NOMO-1 treated with DMSO at 0.1 percent for 48 hours (cell line): ENCODE measurements around the gene SNAPC2.
A peak's percentile ranks its signal among the peaks of the same experiment; 100 is the strongest.
"Not testable (repeated sequence)": the region's sequence is repeated elsewhere in the genome, so short reads cannot be mapped to it uniquely, and the experiment has no call there.

Experiments used
- DNase-seq: peaks from one replicate; lab custom pipeline; 2025; ENCODE audit not compliant: unreplicated experiment; lab: John Stamatoyannopoulos, UW

SNAPC2 gene

DNA sequence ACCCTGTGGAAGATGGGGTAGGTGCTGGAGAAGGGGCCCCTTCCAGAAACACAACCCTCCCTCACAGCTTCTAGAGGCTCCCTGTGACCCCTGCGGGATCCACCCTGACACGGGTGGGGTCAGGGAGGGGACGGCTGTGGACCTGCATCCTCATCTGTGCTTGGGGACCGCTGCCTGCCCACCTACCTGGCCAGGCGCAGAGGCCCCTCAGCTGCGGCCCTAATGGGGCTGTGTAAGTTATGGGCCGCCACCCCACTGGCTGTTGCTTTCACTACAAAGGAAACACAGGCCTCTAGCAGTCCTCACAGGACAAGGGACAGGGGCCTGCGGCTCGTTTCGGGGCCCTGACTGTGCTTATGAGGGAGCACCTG lies 12.8 kb downstream of the SNAPC2 start:
- no peak for DNase-seq

DNA sequence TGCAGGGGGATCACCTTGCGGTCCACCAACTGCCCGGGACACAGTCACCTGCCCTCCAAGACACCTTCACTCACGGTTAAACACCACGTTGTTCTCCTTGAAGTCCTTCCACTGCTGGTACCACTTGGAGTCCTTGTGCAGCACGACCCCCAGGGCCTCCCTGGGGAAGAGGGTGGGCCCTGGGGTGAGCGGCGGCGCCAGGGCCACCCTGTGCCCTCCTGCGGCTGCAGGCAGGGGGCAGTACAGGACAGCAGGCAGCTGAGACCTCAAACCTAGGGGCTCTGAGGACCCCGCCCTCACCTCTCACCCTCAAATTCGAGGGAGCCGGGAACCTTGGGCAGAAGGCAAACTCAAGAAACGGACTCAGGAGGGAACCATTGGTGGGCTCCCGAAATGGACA lies 13.3 kb downstream of the SNAPC2 start:
- no peak for DNase-seq

DNA sequence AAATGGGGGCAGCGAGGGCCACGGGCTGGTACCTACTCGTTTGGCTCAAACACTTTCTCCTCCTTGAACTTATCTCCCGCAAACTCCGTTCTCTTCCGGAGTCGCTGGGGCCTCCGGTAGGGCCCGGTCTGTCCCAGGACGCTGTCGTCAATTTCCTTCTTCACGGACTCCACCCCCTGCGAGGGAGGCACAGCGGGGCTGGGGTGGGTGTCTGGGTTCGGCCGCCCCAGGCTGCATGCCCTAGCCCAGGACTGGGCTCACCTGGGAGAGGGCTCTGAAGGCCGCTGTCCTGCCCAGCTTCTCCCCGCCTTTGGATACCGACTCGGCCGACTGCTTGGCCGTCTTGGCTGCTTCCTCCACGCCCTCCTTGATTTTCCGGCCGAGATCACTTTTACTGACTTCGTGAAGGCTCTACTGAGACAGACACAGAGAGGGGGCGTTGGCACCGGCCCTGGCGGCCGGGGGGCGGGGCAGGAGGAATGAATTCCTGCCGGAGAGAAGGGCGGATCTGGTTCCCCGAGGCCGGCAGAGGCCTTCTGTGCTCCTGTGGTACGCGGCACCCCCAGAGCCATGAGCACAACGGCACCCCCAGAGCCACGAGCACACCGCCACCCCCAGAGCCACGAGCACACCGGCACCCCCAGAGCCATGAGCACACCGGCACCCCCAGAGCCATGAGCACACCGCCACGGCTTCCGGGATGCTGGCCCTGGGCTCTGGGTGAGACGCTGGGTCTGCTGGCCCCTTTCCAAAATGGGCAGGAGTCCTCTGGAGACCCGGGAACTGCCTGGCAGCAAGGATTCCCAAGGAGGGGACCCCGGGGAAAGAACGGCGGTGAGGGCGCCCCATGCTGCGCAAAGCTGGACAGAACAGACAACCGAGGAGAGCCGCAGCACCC lies 13.9 kb downstream of the SNAPC2 start:
- no peak for DNase-seq

DNA sequence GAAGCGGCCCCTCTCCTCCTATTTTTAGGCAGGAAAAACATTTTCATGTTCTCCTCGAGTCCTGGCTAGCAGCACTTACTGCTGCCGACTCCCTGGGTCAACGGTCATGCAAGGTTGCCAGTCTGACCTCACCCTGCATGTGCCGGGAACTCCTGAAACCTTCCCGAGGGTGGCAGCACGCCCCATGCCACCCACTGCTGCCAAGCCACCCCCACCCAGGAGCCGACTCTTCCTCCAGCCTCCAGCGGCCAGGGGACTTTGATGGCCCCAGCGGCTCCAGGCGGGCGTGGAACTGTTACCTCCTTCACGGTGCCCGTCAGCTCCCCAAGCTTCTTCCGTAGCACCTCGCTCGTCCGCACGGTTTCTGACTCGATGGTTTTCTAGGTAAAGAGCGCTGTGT lies 14.6 kb downstream of the SNAPC2 start:
- no peak for DNase-seq

DNA sequence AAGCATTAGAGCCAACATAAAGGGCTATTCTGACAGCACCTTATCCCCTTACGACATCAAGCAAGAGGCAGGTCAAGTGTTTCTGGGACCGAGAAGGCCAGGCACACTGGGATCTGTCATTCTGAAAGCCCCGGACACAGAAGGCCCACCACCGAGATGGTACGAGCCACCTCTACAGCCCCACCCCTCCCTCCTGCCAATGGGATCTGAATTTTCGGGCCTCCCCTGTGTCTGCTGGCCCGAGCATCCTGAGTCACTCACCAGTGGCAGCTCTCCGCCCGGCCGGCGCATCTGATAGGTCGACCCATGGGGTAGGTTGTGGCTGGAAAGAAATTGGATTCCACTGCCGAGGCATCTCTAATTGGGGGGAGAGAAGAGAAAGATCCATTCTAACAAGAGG lies 20.7 kb downstream of the SNAPC2 start:
- no peak for DNase-seq

DNA sequence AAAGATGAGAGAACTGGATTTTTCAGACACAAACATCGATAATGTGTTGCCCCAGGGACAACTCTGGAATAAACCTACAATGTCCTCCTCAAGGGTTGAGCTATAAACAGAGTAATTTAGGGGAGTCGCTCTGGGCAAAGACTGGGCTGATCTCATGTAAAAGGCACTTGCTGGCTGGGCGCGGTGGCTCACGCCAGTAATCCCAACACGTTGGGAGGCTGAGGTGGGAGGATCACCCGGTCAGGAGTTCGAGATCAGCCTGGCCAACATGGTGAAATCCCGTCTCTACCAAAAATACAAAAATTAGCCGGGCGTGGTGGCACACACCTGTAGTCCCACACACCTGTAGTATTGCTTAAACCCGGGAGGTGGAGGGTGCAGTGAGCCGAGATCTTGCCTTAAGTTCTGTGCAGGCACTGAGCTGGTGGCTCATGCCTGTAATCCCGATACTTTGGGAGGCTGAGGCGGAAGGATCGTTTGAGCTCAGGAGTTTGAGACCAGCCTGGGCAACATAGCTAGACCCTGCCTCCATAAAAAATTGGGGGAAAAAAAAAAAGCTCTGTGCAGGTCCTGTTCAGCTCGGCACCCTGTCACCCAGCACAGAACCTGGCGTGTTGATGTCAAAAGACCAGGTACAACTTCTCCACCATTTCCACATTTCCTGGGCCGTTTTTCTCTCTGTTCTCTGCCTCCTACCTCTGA lies 21.9 kb downstream of the SNAPC2 start:
- DNase-seq = no peak

DNA sequence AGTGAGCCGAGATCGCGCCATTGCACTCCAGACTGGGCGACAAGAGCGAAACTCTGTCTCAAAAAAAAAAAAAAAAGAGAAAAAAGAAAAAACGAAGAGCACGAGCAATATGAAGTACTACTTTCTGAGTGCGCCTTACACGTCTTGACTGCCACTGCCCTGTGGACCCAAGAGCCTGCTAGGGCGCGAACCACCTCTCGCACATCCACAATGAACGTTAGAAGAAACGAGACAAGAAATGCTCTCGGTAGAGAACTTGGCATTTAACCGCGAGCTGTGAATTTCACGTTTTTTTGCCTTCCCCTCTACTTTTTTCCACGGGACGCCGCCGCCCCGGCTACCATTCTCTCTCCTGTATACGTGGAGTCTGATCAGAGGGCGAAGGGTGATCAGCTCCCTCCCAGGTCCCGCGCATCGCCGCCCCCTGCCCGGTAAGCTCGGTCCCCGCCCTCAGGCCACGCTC lies 22.9 kb downstream of the SNAPC2 start:
- peak; percentile 9 for DNase-seq

DNA sequence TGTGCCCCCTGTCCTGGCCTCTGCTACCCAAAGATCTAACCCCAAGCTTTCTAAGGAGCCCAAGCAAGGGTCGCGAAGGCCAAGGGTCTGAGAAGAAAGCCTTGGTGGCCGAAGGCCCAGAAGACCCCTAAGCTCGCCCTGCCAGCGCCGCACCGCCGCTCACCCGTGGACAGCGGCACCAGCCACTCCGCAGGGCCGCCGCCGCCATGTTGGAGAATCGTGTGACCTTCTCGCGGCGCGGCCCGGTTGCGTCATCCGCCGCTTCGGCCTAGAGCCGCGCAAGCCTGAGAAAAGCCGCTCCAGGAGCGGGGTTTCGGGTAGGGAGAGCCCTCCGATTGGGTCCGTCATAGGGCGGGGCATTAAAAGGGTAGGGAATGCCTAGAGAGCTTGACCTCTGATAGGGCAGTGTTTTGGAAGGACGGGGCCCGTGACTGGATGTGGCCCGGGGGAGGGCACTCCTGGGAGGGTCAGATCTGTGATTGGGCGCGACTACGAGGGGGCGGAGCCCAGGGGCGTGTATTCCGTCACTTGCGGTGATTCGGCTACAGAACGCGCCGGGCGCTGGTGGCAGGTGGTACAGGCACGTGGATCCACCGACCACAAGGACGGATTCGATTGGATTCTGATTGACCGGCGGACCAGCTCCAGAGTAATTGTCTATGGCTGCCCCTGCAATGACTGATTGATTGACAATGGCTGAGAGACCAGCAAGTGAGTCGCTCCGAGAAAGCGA lies 23.5 kb downstream of the SNAPC2 start, which contains the start of gene TIMM44:
Gene TIMM44 (minus strand): TSS at position 223 of the 733 bp plus-strand sequence. CDS start 15 bp downstream, at position 208.
- peak; percentile 100 for DNase-seq

DNA sequence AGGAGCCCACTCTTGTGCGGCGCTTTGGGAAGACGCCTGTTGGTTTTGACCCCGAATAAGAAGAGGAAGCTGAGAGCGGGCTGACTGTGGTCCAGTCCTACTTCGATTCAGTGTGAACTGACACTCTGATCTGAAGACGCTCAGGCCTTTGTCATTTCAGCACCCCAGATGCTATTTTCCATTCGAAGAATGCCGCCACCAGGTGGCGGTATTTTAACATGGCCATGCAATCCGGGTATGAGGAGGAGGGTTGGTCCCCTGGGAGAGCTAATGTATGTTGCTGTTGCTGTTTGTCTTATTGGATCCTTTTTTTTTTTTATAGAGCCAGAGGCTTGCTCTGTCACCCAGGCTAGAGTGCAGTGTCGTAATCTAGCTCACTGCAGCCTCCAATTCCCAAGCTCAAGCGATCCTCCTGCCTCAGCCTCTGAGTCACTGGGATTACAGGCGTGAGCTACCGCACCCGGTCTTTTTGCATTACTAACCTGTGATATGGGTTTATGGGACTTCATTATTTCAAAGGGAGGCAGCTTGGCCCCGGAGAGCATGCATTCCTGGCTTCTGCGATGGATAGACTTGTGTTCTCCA lies 24.1 kb downstream of the SNAPC2 start:
- peak; percentile 82 for DNase-seq

DNA sequence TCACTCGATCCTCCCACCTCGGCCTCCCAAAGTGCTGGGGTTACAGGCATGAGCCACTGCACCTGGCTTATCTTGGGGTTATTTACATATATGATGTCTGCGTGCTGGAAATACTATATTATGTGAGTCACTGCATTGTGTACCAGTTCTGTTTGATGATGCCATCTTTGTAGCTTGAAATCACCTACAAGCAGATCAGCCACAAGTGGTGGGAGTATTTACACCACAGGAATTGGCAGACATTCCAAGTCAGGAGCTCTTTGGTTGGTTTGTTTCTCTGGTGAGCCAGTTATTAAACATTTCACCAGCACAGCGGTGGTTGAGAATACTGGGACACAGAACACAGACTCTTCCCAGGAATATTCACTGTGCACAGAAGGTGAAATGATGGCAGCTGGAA lies 27.8 kb downstream of the SNAPC2 start:
- DNase-seq = no peak

DNA sequence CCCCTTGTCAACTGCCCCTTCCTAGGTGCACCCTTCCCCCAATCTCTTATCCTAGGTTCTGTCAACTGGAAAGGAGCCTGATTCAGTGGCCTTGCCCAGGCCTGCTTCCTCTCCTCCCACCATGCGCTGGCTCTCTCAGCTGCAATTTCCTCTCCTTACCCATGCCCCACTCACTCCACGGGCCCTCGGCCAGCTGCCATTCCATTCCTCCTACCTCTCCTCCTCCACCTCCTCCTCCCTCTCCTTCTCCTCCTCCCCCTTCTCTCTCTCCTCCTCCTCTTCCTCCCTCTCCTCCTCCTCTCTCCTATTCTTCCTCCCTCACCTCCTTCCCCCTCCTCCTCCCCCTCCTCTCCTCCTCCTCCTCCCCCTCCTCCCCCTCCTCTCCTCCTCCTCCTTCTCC lies 32.9 kb downstream of the SNAPC2 start:
- DNase-seq = no peak

DNA sequence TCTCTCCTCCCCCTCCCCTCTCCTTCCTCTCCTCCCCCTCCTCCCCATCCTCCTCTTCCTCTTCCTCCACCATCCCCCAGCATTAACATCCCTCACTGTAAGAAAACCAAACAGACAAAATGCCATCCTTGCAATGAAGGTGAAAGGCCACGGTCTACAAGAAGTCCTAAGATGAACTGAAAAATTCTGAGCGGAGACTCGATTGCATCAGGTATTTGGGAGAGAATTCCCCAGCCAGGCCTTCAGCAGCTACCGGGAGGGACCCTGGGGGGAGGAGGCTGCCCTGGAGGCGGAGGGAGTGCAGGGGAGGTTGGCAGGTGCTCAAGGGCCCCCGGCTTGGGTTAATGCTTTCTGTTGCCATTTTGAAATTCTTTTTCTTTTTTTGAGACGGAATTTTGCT lies 33.4 kb downstream of the SNAPC2 start:
- DNase-seq = no peak

DNA sequence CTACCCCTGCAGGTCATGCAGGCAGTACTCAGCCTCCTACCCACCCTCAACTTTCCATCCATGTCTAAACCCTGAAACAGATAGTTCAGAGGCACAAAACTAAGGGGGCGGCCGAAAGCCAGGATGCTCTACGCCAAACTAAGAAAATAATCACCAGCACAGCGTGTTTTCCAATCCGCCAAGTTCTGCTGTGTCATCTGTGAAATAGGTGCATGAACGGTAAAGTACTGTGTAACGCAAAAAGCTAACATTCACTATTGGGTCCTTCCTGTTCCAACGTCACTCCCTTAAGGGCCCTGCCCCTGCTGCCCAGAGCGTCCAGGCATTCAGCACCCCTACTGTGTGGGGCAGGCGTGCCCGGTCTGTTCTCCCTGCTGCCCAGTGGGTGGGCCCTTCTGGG lies 35.6 kb downstream of the SNAPC2 start:
- no peak for DNase-seq

DNA sequence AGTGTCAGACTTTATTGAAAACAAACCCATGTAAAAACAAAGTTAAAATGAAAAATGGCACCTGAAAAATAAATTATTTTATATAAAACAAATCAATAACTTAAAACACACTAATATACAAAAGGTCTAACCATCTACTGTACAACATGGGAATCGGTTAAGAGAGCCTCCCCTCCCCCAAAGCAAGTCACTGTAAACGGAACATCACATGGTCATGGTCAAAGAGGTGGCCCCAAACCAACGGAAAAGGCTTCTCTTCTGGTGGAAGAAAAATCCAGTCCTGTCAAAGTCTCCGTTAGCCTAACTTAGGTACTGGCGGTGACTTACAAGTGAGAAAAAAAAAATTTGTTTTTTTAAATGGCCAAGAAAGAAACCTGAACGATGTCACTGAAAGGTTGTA lies 39.1 kb downstream of the SNAPC2 start:
- no peak for DNase-seq

DNA sequence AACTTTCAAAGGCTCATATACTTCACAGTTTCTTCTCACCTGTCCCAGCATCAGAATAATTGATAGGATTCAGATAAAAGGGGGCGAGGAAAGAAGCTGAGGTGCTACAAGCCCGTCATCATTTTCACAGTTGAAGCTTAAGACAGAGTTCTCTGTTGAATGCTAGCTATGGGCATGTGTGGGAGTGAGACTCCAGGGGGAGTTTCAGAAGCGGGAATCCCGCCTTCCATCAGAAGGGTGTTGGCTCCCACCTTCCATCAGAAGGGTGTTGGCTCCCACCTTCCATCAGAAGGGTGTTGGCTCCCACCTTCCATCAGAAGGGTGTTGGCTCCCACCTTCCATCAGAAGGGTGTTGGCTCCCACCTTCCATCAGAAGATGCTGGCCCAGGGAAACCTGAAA lies 40.9 kb downstream of the SNAPC2 start:
- DNase-seq = not testable (repeated sequence)

DNA sequence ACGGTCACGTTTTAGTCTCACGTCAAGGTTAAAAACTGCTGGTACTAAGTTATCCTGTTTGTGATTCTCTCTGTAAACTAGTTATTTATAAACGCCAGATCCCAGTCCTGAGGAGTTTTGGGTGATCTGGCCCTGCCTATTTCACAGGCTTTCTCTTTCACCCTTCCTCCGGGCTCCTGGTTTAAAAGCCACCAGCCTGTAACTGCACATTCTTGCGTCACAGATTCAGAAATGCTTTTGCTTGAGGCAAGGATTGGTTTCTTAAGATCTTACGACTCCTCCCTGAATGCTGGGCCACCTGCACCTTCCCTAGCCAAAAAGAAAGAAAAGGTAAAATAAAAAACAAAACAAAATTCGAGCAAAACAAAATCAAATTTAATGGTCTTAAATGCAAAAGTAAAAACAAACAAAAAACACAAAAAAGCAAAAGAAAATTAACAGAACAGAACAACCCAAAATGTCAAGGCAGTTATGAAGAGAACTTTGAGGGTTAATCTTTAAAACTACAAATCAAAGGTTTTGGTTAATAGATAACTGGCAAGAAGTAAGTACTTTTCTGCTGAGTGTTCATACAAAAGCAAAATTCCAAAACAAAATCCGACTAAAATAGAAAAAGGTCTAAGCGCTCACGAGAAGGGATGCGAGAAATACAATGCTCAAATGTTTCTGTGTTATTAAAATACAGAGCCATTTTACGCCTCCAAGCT lies 41.9 kb downstream of the SNAPC2 start:
- DNase-seq = no peak

DNA sequence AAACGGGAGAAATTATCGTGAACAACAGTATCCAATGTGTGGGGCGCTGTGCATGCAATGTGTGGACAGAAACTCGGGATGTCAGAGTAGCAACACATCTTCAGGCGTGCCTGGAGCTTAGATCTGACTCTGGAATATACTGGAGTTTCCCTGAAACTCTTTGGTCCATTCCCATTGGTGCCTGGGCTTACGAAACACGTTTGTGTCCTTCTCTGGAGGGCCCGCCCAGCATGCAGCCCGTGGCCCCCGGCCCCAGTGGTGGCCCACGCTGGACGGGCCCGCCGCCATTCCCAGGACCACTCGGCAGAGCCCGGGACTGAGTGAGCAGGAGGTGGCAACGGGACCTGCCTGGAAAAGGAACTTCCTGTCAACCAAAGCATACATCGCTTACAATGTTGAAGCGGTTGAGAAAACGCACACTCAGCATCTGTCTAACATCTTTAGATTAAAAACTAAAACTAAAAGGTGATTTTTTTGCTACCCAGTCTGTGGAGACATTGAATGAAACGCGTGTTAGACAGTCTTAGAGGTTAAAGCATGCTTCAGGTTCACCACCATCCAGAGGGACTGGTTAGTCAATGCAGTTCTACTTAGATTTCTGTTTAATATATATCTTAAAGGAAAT lies 42.6 kb downstream of the SNAPC2 start:
- DNase-seq = no peak

DNA sequence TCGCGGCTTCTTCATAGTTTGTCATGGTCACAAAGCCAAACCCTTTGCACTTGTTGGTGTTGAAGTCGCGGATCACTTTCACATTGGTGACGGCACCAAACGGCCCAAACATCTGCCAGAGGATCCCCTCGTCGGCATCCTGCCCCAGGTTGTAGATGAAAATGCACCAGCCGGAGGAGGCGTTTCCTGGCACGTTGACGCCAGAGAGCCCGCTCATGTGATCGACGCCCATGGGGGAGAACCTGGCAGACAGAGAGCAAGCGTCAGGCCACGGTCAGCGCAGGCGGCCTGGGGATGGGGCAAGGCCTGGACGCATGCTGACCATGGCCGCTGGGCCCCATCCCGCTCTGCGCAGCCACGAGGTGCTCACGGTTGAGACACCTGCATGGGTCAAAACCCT lies 43.4 kb downstream of the SNAPC2 start:
- DNase-seq = no peak

DNA sequence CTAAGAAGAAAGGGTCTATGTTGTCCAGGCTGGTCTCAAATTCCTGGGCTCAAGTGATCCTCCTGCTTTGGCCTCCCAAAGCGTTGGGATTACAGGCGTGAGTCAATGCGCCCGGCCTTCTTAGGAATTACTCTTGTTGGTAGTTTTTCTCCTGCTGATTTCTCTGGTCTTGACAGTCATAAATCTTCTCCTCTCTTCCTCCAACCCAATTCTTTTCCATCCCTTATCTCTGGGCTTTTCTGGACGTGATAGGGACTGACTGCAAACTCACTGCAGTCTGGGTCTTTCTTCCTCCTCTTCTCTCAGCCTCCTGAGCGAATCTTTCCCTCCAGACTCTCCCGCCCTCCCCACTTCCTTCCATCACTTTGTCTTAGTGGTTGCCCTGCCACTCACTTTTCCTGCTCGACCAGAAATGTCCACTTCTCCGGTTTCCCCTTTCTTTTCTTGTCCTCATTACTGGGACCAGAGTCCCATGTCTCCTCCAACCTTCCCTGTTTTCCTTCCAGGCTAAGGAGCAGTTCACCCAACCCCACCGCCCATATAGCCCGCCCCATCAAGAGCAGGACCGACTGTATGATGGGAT lies 45.2 kb downstream of the SNAPC2 start:
- DNase-seq = no peak
